A673 (cell line): ENCODE measurements around the gene MFAP3L. TPM values are rescaled to one million over a fixed set of nuclear protein-coding genes. Genes with fewer than 3 reads are reported as not detected.

ENCODE experiments used
- BruUV-seq: library from RNA; stranded (reverse); fragments of 400-500 nt; replicated peaks from 2 replicates; lab custom pipeline; 2021; lab: Mats Ljungman, UMichigan
- CTCF ChIA-PET: fragments of 300-600 bp; sonication (Branson Sonifier 250); formaldehyde crosslinking; loops from one replicate; lab custom pipeline; 2022; ENCODE audit warnings: antibody characterized with exemption; lab: Charles Lee
- POLR2A ChIA-PET: fragments of 300-600 bp; sonication (Branson Sonifier 250); formaldehyde crosslinking; loops from one replicate; lab custom pipeline; 2022; ENCODE audit warnings: antibody characterized with exemption; ENCODE audit not compliant: low non-redundant PET; lab: Charles Lee
- DNase-seq: peaks from one replicate; pipeline ENCODE4 v3.0.0-alpha.2; 2015; ENCODE audit warnings: low spot score
- H3K27ac ChIP-seq: fragments of 200-600 bp; sonication (generic); 2 replicates; pipeline ENCODE4 v1.5.1; 2016; ENCODE audit warnings: mixed run types, low read depth, mild to moderate bottlenecking, mixed read lengths, antibody characterized with exemption, low read length; ENCODE audit not compliant: poor library complexity, severe bottlenecking
- H3K27me3 ChIP-seq: fragments of 200-600 bp; sonication (generic); replicated peaks from 2 replicates; pipeline ENCODE4 v1.6.1; 2017; ENCODE audit warnings: mixed run types, low read depth, mild to moderate bottlenecking, mixed read lengths, antibody characterized with exemption, low read length; ENCODE audit not compliant: insufficient read depth, poor library complexity
- H3K36me3 ChIP-seq: fragments of 200-600 bp; sonication (generic); 2 replicates; pipeline ENCODE4 v1.6.1; 2016; ENCODE audit warnings: mixed run types, mild to moderate bottlenecking, mixed read lengths, antibody characterized with exemption, low read length; ENCODE audit not compliant: insufficient read depth, poor library complexity, severe bottlenecking
- H3K4me1 ChIP-seq: fragments of 200-600 bp; sonication (generic); 2 replicates; pipeline ENCODE4 v1.6.1; 2017; ENCODE audit warnings: mixed run types, mild to moderate bottlenecking, mixed read lengths, antibody characterized with exemption, low read length; ENCODE audit not compliant: insufficient read depth, poor library complexity, severe bottlenecking
- H3K4me3 ChIP-seq: fragments of 200-600 bp; sonication (generic); 2 replicates; pipeline ENCODE4 v1.5.1; 2016; ENCODE audit warnings: low read depth, mixed run types, mild to moderate bottlenecking, mixed read lengths, low read length; ENCODE audit not compliant: poor library complexity, severe bottlenecking
- H3K9me3 ChIP-seq: fragments of 200-600 bp; sonication (generic); 2 replicates; pipeline ENCODE4 v1.6.1; 2016; ENCODE audit warnings: mixed run types, low read depth, mild to moderate bottlenecking, mixed read lengths, antibody characterized with exemption, low read length; ENCODE audit not compliant: poor library complexity, severe bottlenecking
- EZH2 ChIP-seq: fragments of 200-600 bp; sonication (generic); IDR thresholded peaks from 2 replicates; pipeline ENCODE4 v1.6.1; 2017; ENCODE audit warnings: borderline replicate concordance, low read depth, mild to moderate bottlenecking, mixed read lengths, antibody characterized with exemption, low read length; ENCODE audit not compliant: poor library complexity, severe bottlenecking
- intact Hi-C: fragments of 100-400 bp; cut with micrococcal nuclease; formaldehyde crosslinking; loops from one replicate; pipeline ENCODE4 v1.10.0; 2022; ENCODE audit not compliant: unreplicated experiment
- total RNA-seq: library from RNA; stranded (reverse); gene quantifications from 2 replicates; pipeline ENCODE4 v1.2.3, GENCODE V29; 2021
- TF ChIP-seq, protein P1 (sequence below): fragments of 300-800, 200-600 bp; sonication (generic); conservative IDR thresholded peaks from 2 replicates; pipeline ENCODE4 v1.5.1; 2017; ENCODE audit warnings: low read depth, mild to moderate bottlenecking, antibody characterized with exemption, low read length, moderate library complexity, mixed read lengths

Gene MFAP3L
- total RNA-seq, 1 experiment from 2014 or later, result 7.6 TPM

DNA sequence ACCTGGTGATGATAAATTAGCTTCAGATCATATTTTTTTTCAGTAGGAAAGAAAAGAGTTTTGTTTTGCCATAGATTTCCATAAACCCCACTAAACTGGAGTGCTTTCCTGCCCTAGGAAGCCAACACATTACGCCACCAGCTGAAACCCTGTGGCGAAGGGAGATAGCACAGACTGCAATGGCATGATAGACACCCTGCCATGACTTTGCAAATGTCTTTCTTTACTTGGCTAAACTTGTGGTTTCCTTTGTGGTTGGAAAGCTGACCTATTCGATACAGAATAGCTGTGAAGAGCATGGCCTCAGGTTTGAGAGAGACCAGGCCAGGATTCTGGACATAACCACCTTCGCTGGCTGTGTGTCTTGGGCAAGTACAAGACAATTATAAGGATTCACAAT lies 19.1 kb downstream of the MFAP3L start:
- no TSS peak for BruUV-seq
- Histone ChIP-seq H3K4me3 (no peak overlapping the region), H3K9me3 (no peaks in the 10 kb centered on the region), H3K27ac (no peak overlapping the region), H3K27me3 (no peaks in the 10 kb centered on the region), H3K4me1 (no peaks in the 10 kb centered on the region), H3K36me3 (no peaks in the 10 kb centered on the region)
- ChIA-PET POLR2A (no interaction called here), CTCF (no interaction called here)
- TF ChIP-seq, protein P1, sequence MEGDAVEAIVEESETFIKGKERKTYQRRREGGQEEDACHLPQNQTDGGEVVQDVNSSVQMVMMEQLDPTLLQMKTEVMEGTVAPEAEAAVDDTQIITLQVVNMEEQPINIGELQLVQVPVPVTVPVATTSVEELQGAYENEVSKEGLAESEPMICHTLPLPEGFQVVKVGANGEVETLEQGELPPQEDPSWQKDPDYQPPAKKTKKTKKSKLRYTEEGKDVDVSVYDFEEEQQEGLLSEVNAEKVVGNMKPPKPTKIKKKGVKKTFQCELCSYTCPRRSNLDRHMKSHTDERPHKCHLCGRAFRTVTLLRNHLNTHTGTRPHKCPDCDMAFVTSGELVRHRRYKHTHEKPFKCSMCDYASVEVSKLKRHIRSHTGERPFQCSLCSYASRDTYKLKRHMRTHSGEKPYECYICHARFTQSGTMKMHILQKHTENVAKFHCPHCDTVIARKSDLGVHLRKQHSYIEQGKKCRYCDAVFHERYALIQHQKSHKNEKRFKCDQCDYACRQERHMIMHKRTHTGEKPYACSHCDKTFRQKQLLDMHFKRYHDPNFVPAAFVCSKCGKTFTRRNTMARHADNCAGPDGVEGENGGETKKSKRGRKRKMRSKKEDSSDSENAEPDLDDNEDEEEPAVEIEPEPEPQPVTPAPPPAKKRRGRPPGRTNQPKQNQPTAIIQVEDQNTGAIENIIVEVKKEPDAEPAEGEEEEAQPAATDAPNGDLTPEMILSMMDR, result no peak
- no peak for TF ChIP-seq EZH2
- DNase-seq, result no peak
- intact Hi-C loops, result no loop called here

DNA sequence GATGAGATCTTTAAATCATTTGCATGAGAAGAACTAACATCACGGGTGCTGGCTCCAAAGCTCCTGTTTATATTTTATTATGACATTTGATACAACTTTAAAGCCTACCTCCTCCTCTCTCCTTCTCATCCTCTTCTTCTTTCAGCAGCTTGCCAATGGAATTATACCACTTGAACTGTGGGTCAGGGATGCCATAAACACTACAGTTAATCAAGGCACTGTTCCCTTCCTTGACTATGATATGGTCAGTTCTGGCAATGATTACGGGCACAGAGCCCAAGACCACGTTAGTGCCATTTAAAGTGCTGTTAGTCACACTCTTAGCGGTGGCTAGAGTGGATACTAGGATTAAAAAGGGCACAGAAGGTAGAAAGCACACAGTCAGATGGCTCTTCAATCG lies 20.7 kb downstream of the MFAP3L start:
- intact Hi-C loops, result no loop called here
- no peaks in the 10 kb centered on the region for H3K4me1 ChIP-seq
- POLR2A ChIA-PET, result no interaction called here
- BruUV-seq, result no TSS peak
- DNase-seq, result no peak
- TF ChIP-seq, protein P1, result no peak
- TF ChIP-seq EZH2, result no peak
- no peak overlapping the region for H3K27ac ChIP-seq
- CTCF ChIA-PET, result interaction anchor here (0.6 kb wide), 1 partner anchor 411 kb away, joined by 4 read pairs; no protein-coding TSS in a partner anchor
- no peaks in the 10 kb centered on the region for H3K9me3 ChIP-seq
- H3K4me3 ChIP-seq, result no peak overlapping the region
- no peaks in the 10 kb centered on the region for H3K27me3 ChIP-seq
- H3K36me3 ChIP-seq, result no peaks in the 10 kb centered on the region

DNA sequence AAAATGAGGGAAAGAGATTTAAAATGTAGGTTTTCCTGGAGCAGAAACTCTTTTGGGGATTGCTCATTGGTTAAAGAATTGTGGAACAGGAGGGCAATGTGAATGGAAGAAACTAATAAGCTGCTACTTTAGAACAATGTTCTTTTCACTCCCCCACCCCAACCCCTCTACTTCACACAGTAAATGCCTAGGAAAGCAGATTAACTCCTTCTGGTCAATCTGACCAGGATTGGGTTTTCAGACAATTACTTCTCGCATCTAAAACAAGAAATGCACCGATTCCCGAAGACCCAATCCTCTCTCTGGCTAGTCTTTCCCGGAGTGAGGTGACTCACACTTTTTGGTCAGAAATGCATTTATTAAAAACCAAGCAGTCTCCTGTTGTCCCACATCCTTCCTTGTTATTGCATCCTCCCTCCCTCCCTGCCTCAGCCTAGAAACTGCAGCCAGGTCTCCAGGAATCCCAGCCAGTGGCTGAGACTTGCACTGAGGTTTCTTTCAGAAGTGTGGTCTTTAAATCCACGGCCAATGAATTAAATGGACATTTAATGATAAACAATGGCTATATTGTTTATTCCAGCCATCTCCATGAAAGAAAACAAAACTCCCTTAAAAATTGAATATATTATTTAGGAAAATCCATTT lies 21.4 kb downstream of the MFAP3L start:
- DNase-seq, result no peak
- H3K36me3 ChIP-seq, result no peaks in the 10 kb centered on the region
- POLR2A ChIA-PET, result no interaction called here
- no peaks in the 10 kb centered on the region for H3K4me1 ChIP-seq
- no peaks in the 10 kb centered on the region for H3K27me3 ChIP-seq
- intact Hi-C loops, result no loop called here
- no peak overlapping the region for H3K27ac ChIP-seq
- no peak overlapping the region for H3K4me3 ChIP-seq
- H3K9me3 ChIP-seq, result no peaks in the 10 kb centered on the region
- CTCF ChIA-PET, result interaction anchor here (0.6 kb wide), 1 partner anchor 410 kb away, joined by 4 read pairs; no protein-coding TSS in a partner anchor
- no TSS peak for BruUV-seq
- no peak for TF ChIP-seq EZH2
- TF ChIP-seq, protein P1, result no peak
